Spinal cord (tissue), 10 donors: ENCODE results near the gene GRK5. TPM values are rescaled to one million over a fixed set of nuclear protein-coding genes. Genes with fewer than 3 reads are reported as not detected.
"Not testable (repeated sequence)": the region's sequence is repeated elsewhere in the genome, so short reads cannot be mapped to it uniquely, and the experiment has no call there.

Experiments
- DNase-seq, 6 donors: peaks; one replicate each; pipeline versions ENCODE4 v3.0.0 to v3.0.0-alpha.2; 2013 to 2015; ENCODE audit warnings: low spot score in 6 of 6, low read depth in 4 of 6
- H3K27ac ChIP-seq: one replicate; pipeline ENCODE4 v1.5.1; 2013; ENCODE audit warnings: low read depth, low read length, control low read depth
- H3K27me3 ChIP-seq: one replicate; pipeline ENCODE4 v1.6.1; 2013; ENCODE audit warnings: low read length; ENCODE audit not compliant: control insufficient read depth, insufficient read depth
- H3K36me3 ChIP-seq: one replicate; pipeline ENCODE4 v1.6.1; 2013; ENCODE audit warnings: low read length; ENCODE audit not compliant: control insufficient read depth, insufficient read depth
- H3K4me1 ChIP-seq: one replicate; pipeline ENCODE4 v1.6.1; 2013; ENCODE audit warnings: low read length; ENCODE audit not compliant: control insufficient read depth, insufficient read depth
- H3K4me3 ChIP-seq: one replicate; pipeline ENCODE4 v1.5.1; 2013; ENCODE audit warnings: low read depth, low read length, control low read depth
- H3K9me3 ChIP-seq: one replicate; pipeline ENCODE4 v1.6.1; 2013; ENCODE audit warnings: low read length; ENCODE audit not compliant: control insufficient read depth, insufficient read depth
- WGBS: methylation state at CpG from one replicate; pipeline ENCODE4 v1.1.5; 2013; ENCODE audit warnings: missing lambda C conversion rate; ENCODE audit not compliant: insufficient coverage; 5-methylcytosine and 5-hydroxymethylcytosine counted together
- polyA plus RNA-seq, 2 donors: library from polyadenylated mRNA; unstranded; fragments of 120-200 nt; gene quantifications; one replicate each; pipeline ENCODE4 v1.2.1, GENCODE V29; 2013; ENCODE audit not compliant: insufficient read length in 2 of 2
- total RNA-seq, 2 donors: library from RNA; depleted of rRNA in 1 of 2; stranded (reverse); fragments of 120-200 nt in 1 of 2; fragments of >200 nt in 1 of 2; gene quantifications; one replicate each; pipeline versions ENCODE4 v1.2.3 to v1.2.4, GENCODE V29; 2013 to 2014
- donor health status: healthy.

GRK5 gene
- total and polyA plus RNA-seq, 4 donors = 15.6 to 29.5 (median 25.6) TPM

GRCh38 chr10:119174109-119174508, 33.3 kb upstream of the GRK5 start:
- Histone ChIP-seq H3K9me3 (no peaks in the 10 kb centered on the region), H3K27ac (no peak overlapping the region), H3K27me3 (no peaks in the 10 kb centered on the region), H3K36me3 (peaks cover 48% of the 10 kb centered on the region), H3K4me1 (peaks cover 15% of the 10 kb centered on the region), H3K4me3 (no peak overlapping the region)
- DNase-seq = no peak
- 40% methylated on average over 1 of the region's 2 CpGs for WGBS

DNA sequence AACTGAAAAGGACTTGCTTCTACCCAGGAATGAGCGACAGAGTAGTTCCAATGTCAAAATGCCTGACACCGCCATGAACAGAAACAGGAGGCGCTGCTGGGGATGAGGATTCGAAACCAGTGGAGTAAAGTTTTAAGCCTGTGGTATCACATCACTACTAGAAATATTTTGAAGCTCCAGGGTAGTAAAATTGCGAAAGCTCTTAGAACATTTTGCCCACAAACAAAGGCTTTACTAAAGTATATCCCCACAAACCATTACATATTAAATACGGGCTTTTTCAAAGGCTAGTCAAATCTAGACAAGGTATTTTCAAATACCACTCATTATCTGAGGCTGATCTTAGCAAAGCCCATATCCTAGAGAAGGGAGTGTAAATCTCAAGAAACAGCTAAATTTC, 31.2 kb upstream of the GRK5 start:
- no peak for DNase-seq
- Histone ChIP-seq H3K27me3 (no peaks in the 10 kb centered on the region), H3K36me3 (peaks cover 31% of the 10 kb centered on the region), H3K27ac (no peak overlapping the region), H3K9me3 (no peaks in the 10 kb centered on the region), H3K4me3 (no peak overlapping the region), H3K4me1 (peaks cover 21% of the 10 kb centered on the region)
- no CpG with 5 or more reads among the region's 6 CpGs for WGBS

- DNase-seq = no peak
- Histone ChIP-seq H3K36me3 (peaks cover 22% of the 10 kb centered on the region), H3K27ac (peak overlapping the region; percentile 99), H3K27me3 (no peaks in the 10 kb centered on the region), H3K9me3 (no peaks in the 10 kb centered on the region), H3K4me1 (peaks cover 21% of the 10 kb centered on the region), H3K4me3 (peak overlapping the region; percentile 96)
- 20% methylated on average over 19 of the region's 21 CpGs for WGBS
Measured at GRCh38 chr10:119177708-119178371, 29.5 kb upstream of the GRK5 start.

GRCh38 chr10:119178372-119179119, 28.8 kb upstream of the GRK5 start, which contains the start of gene PRDX3:
Gene PRDX3, minus strand, starts transcription at chr10:119178812. Its CDS starts 22 bp downstream, at chr10:119178790.
- no peaks in the 10 kb centered on the region for H3K9me3 ChIP-seq
- no peaks in the 10 kb centered on the region for H3K27me3 ChIP-seq
- WGBS = under 1% methylated on average over 36 of the region's 45 CpGs
- peak within 1 kb of the TSS; percentile 96 for H3K4me3 ChIP-seq
- peaks cover 21% of the 10 kb centered on the region for H3K4me1 ChIP-seq
- DNase-seq = peak; percentile 84 to 98 (median 92)
- peaks cover 16% of the 10 kb centered on the region for H3K36me3 ChIP-seq
- H3K27ac ChIP-seq = peak within 1 kb of the TSS; percentile 99

GRCh38 chr10:119180850-119181400, 26.4 kb upstream of the GRK5 start:
- 93% methylated on average over 2 of the region's 7 CpGs for WGBS
- peaks cover 17% of the 10 kb centered on the region for H3K4me1 ChIP-seq
- DNase-seq, H3K9me3 ChIP-seq, H3K36me3 ChIP-seq, H3K4me3 ChIP-seq, H3K27ac ChIP-seq, H3K27me3 ChIP-seq: not testable (repeated sequence)

GRCh38 chr10:119183664-119184412, 23.5 kb upstream of the GRK5 start:
- Histone ChIP-seq H3K4me3 (no peak overlapping the region), H3K36me3 (no peaks in the 10 kb centered on the region), H3K27me3 (no peaks in the 10 kb centered on the region), H3K4me1 (peaks cover 7% of the 10 kb centered on the region), H3K27ac (no peak overlapping the region), H3K9me3 (no peaks in the 10 kb centered on the region)
- WGBS = 83% methylated on average over 1 of the region's 9 CpGs
- no peak for DNase-seq

GRCh38 chr10:119189811-119190282, 17.5 kb upstream of the GRK5 start:
- no peaks in the 10 kb centered on the region for H3K36me3 ChIP-seq
- H3K9me3 ChIP-seq = no peaks in the 10 kb centered on the region
- no peak for DNase-seq
- H3K4me3 ChIP-seq = no peak overlapping the region
- H3K27me3 ChIP-seq = no peaks in the 10 kb centered on the region
- no peaks in the 10 kb centered on the region for H3K4me1 ChIP-seq
- peak overlapping the region; percentile 43 for H3K27ac ChIP-seq
- whole genome bisulfite sequencing = 43% methylated on average over 3 of the region's 3 CpGs

- WGBS = 95% methylated on average over 4 of the region's 4 CpGs
- H3K27me3 ChIP-seq = no peaks in the 10 kb centered on the region
- H3K27ac ChIP-seq = no peak overlapping the region
- no peaks in the 10 kb centered on the region for H3K4me1 ChIP-seq
- H3K4me3 ChIP-seq = no peak overlapping the region
- no peaks in the 10 kb centered on the region for H3K9me3 ChIP-seq
- H3K36me3 ChIP-seq = no peaks in the 10 kb centered on the region
- DNase-seq = no peak
Measured at GRCh38 chr10:119190353-119190752, 17.0 kb upstream of the GRK5 start.

GRCh38 chr10:119190954-119191785, 16.2 kb upstream of the GRK5 start:
- no peaks in the 10 kb centered on the region for H3K36me3 ChIP-seq
- no peak for DNase-seq

More at GRCh38 chr10:119190954-119191785, 16.2 kb upstream of the GRK5 start:
- H3K4me1 ChIP-seq = no peaks in the 10 kb centered on the region
- WGBS = 25% methylated on average over 2 of the region's 5 CpGs
- H3K4me3 ChIP-seq = no peak overlapping the region
- H3K27me3 ChIP-seq = no peaks in the 10 kb centered on the region
- no peak overlapping the region for H3K27ac ChIP-seq
- H3K9me3 ChIP-seq = no peaks in the 10 kb centered on the region
